Upper lobe of right lung (tissue), 1 donor: ENCODE results near the gene PRKG1. TPM values are rescaled to one million over a fixed set of nuclear protein-coding genes. Genes with fewer than 3 reads are reported as not detected.

Experiments used
- ATAC-seq: fragments of 200-7000 bp; cut with Tn5 transposase; one replicate; pipeline ENCODE4 v1.9.1; 2020; ENCODE audit warnings: mild to moderate bottlenecking, moderate library complexity
- DNase-seq: peaks from one replicate; pipeline ENCODE4 v3.0.0-alpha.2; 2020
- H3K27ac ChIP-seq: fragments of 200-600 bp; one replicate; pipeline ENCODE4 v1.8.0; 2022
- H3K27me3 ChIP-seq: fragments of 200-600 bp; one replicate; pipeline ENCODE4 v1.8.0; 2022; ENCODE audit warnings: mild to moderate bottlenecking
- H3K36me3 ChIP-seq: fragments of 200-600 bp; one replicate; pipeline ENCODE4 v1.8.0; 2022
- H3K4me1 ChIP-seq: fragments of 200-600 bp; one replicate; pipeline ENCODE4 v1.8.0; 2022
- H3K4me3 ChIP-seq: fragments of 200-600 bp; one replicate; pipeline ENCODE4 v1.8.0; 2022; ENCODE audit warnings: mild to moderate bottlenecking
- H3K9me3 ChIP-seq: fragments of 200-600 bp; one replicate; pipeline ENCODE4 v1.8.0; 2022
- CTCF ChIP-seq: fragments of 200-600 bp; IDR thresholded peaks from one replicate; pipeline ENCODE4 v1.8.0; 2022; ENCODE audit warnings: antibody characterized with exemption
- intact Hi-C: fragments of 100-400 bp; cut with DNase I; formaldehyde crosslinking; loops from one replicate; pipeline ENCODE4 v1.11.0; 2022
- total RNA-seq: library from RNA; stranded (reverse); fragmentation: NEBNext Ultra II Directional; extraction: Animal tissue kit (Norgen Biotek cat#: 25700); gene quantifications from one replicate; pipeline ENCODE4 v1.2.1, GENCODE V29; 2021
- donor health status: DM: no; HTN: yes; CAD: no; lungs with severe emphysema.

The PRKG1 gene
- total RNA-seq, 1 donor from 2014 or later, result 30.0 TPM

DNA sequence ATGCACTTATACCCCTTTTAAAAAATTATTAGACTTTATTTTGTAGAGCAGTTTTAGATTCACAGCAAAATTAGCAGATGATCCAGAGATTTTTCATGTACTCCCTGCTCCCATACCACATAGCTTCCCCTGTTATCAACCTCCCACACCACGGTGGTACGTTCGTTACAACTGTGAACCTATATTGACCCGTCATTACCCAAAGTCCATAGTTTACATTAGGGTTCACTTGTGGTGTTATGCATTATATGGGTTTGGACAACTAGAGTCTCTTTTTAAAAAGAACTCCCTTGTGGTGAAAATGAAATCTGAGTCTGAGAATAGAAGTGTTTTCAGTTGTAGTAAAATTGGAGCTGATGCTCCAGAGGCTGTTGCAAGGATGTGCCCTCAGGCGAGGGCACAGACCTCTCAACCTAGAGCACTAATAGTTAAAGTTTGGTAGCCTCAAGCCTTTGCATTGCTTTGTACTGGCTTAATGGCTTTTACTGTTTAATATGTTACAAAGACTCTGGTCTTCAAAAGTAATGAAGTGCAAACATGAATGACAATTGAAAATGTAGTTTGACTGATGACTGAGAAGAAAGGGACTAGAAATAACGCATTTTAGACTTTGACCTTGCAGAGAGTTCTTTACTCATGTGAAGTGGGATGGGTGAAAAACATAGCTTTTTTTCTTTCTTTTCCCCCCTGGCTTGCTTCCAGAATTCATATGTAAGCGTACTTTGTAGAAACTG is 655.7 kb downstream of the PRKG1 start:
- Histone ChIP-seq H3K27ac (no peak overlapping the region), H3K36me3 (no peaks in the 10 kb centered on the region), H3K9me3 (no peaks in the 10 kb centered on the region), H3K27me3 (no peaks in the 10 kb centered on the region), H3K4me1 (no peaks in the 10 kb centered on the region), H3K4me3 (no peak overlapping the region)
- DNase-seq (no peak), ATAC-seq (no peak)
- intact Hi-C loops, result no loop called here
- no peak for TF ChIP-seq CTCF

DNA sequence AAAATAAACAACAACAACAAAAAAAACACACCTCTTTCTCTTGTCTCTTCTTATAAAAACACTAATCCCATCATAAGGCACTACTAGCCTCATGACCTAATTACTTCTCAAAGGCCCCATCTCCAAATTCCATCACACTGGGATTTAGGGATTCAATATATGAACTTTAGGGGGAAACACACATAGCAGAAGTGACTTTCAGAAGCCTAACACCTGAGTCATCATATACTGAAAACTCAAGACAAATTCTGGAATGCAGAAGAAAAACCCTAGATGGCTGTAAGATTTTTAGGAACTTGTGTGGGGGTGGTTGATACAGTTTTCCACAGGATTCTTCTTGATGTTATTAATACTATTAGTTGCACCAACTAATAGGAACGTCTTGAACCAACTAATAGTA is 658.8 kb downstream of the PRKG1 start:
- no peaks in the 10 kb centered on the region for H3K27me3 ChIP-seq
- no peak for TF ChIP-seq CTCF
- no peaks in the 10 kb centered on the region for H3K9me3 ChIP-seq
- H3K4me3 ChIP-seq, result no peak overlapping the region
- intact Hi-C loops, result no loop called here
- no peak for ATAC-seq
- no peaks in the 10 kb centered on the region for H3K36me3 ChIP-seq
- no peak overlapping the region for H3K27ac ChIP-seq
- no peak for DNase-seq
- no peaks in the 10 kb centered on the region for H3K4me1 ChIP-seq

DNA sequence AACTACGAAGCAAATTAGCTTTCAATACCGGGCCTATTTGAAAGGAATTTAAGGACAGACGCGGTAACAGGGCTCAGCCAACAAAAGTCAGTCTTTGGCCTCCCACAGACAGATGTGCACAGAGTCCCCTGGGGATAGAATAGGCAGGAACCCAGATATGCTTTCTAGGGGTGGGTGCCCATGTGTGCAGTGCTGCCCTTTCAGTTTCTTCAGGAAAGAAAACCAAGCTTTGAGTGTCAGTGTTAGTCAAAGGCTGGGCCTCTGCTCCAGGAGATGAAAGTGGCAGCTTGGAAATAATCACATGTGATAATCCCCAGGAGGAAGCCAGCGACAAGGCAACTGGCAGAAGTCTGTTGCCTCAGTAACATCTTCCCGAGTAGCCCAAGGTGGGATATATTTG is 668.9 kb downstream of the PRKG1 start:
- H3K27ac ChIP-seq, result no peak overlapping the region
- no peak overlapping the region for H3K4me3 ChIP-seq
- H3K9me3 ChIP-seq, result no peaks in the 10 kb centered on the region
- no peaks in the 10 kb centered on the region for H3K36me3 ChIP-seq
- H3K4me1 ChIP-seq, result no peaks in the 10 kb centered on the region
- ATAC-seq (no peak), DNase-seq (no peak)
- intact Hi-C loops, result no loop called here
- TF ChIP-seq CTCF, result no peak
- H3K27me3 ChIP-seq, result no peaks in the 10 kb centered on the region

GRCh38 chr10:51744235-51745000 is 670.1 kb downstream of the PRKG1 start:
- ATAC-seq (no peak), DNase-seq (no peak)
- H3K4me3 ChIP-seq, result no peak overlapping the region
- H3K9me3 ChIP-seq, result no peaks in the 10 kb centered on the region
- H3K36me3 ChIP-seq, result no peaks in the 10 kb centered on the region
- no peaks in the 10 kb centered on the region for H3K27me3 ChIP-seq
- intact Hi-C loops, result no loop called here
- H3K27ac ChIP-seq, result no peak overlapping the region
- no peaks in the 10 kb centered on the region for H3K4me1 ChIP-seq
- no peak for TF ChIP-seq CTCF

GRCh38 chr10:51745397-51745796 is 671.1 kb downstream of the PRKG1 start:
- Histone ChIP-seq H3K4me3 (no peak overlapping the region), H3K9me3 (no peaks in the 10 kb centered on the region), H3K36me3 (no peaks in the 10 kb centered on the region), H3K4me1 (no peaks in the 10 kb centered on the region), H3K27ac (no peak overlapping the region), H3K27me3 (no peaks in the 10 kb centered on the region)
- ATAC-seq, result no peak
- no peak for DNase-seq
- intact Hi-C loops, result no loop called here
- TF ChIP-seq CTCF, result no peak
